Right atrium auricular region (tissue), 2 donors: ENCODE results near the gene BACE2. TPM values are rescaled to one million over a fixed set of nuclear protein-coding genes. Genes with fewer than 3 reads are reported as not detected.
A peak's percentile ranks its signal among the peaks of the same experiment; 100 is the strongest.

Source experiments
- DNase-seq: peaks from one replicate; pipeline ENCODE4 v3.0.0-alpha.2; 2019; ENCODE audit warnings: low spot score
- H3K27ac ChIP-seq, 2 donors: fragments of 200-600 bp; sonication (generic); 1 replicate in 1 of 2; 2 replicates in 1 of 2; pipeline ENCODE4 v1.5.1; 2016 to 2019
- H3K27me3 ChIP-seq, 2 donors: fragments of 200-600 bp; sonication (generic); one replicate each; pipeline versions ENCODE4 v1.5.1 to v1.6.0; 2017 to 2019
- H3K36me3 ChIP-seq: fragments of 200-600 bp; sonication (generic); one replicate; pipeline ENCODE4 v1.5.1; 2016
- H3K4me1 ChIP-seq, 2 donors: fragments of 200-600 bp; sonication (generic); one replicate each; pipeline versions ENCODE4 v1.5.1 to v1.6.0; 2017 to 2019
- H3K4me3 ChIP-seq, 2 donors: fragments of 200-600 bp; sonication (generic); 1 replicate in 1 of 2; 2 replicates in 1 of 2; pipeline ENCODE4 v1.5.1; 2017 to 2019; ENCODE audit warnings: mild to moderate bottlenecking in 1 of 2, moderate library complexity in 1 of 2
- H3K9me3 ChIP-seq, 2 donors: fragments of 200-600 bp; sonication (generic); one replicate each; pipeline ENCODE4 v1.5.1; 2019
- total RNA-seq, 2 donors: library from RNA; depleted of rRNA; stranded (reverse); fragments of >200 nt; gene quantifications; one replicate each; pipeline ENCODE4 v1.1.0, GENCODE V29; 2016
- TF ChIP-seq, protein P1 (sequence below), 2 donors: fragments of 200-600 bp; sonication (generic); IDR thresholded peaks; one replicate each; pipeline ENCODE4 v1.5.1; 2019; ENCODE audit warnings: antibody characterized with exemption in 2 of 2

BACE2 gene
- total RNA-seq, 2 donors from 2014 or later: 23.7 to 50.3 TPM

- TF ChIP-seq, protein P1, sequence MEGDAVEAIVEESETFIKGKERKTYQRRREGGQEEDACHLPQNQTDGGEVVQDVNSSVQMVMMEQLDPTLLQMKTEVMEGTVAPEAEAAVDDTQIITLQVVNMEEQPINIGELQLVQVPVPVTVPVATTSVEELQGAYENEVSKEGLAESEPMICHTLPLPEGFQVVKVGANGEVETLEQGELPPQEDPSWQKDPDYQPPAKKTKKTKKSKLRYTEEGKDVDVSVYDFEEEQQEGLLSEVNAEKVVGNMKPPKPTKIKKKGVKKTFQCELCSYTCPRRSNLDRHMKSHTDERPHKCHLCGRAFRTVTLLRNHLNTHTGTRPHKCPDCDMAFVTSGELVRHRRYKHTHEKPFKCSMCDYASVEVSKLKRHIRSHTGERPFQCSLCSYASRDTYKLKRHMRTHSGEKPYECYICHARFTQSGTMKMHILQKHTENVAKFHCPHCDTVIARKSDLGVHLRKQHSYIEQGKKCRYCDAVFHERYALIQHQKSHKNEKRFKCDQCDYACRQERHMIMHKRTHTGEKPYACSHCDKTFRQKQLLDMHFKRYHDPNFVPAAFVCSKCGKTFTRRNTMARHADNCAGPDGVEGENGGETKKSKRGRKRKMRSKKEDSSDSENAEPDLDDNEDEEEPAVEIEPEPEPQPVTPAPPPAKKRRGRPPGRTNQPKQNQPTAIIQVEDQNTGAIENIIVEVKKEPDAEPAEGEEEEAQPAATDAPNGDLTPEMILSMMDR (IDR thresholded peaks at IDR 0.05): no peak
- H3K36me3 ChIP-seq: no peaks in the 10 kb centered on the region
- no peak for DNase-seq
- H3K27ac ChIP-seq: no peak overlapping the region
- no peaks in the 10 kb centered on the region for H3K9me3 ChIP-seq
- no peak overlapping the region for H3K4me3 ChIP-seq
- peaks cover 0 to 2% of the 10 kb centered on the region in 2 donors for H3K27me3 ChIP-seq
- H3K4me1 ChIP-seq: peaks cover 0 to 11% of the 10 kb centered on the region in 2 donors
Observed at GRCh38 chr21:41315726-41316125, 147.8 kb downstream of the BACE2 start.

DNA sequence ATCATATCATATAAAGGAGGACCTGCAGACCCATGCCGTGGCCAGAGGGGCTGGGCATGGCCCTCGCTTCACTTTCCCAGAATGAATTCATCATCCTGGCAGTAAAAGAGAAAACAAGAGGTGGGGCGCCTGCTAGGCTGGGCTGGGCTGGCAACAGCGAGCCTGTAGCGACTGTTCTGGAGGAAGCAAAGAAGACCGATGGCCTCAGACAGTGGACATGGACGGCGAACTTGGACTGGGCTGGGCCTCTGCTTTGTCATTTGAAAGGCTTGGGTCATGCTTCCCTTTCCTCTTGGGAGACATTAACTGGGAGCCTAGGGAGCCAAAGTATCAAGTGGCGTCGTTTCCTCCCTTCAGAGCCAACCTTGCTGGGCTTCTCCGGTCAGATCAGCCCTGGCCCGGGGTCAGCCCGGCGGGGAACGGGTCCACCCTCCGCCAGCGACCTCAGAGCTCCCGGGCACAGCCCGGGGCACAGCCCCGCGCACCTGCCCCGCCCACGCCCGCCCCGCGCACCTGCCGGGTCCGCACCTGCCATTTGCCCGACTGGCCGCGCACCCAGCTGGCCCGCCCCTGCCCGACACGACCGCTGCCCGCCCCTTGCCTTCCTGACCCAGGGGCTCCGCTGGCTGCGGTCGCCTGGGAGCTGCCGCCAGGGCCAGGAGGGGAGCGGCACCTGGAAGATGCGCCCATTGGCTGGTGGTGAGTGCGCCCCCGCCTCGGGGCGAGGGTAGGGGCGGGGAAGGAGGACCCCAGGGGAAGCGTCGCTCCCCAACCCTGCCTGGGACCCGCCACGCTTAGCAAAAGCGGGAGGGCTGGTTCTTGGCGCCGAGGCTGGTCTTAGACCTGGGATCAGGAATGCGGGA, 148.5 kb downstream of the BACE2 start, which contains the start of gene FAM3B:
Gene FAM3B, plus strand, starts transcription at position 602 of the 863 bp plus-strand sequence. Its CDS starts 79 bp downstream, at position 681.
- H3K27ac ChIP-seq: no peak within 1 kb of the TSS
- no peaks in the 10 kb centered on the region for H3K9me3 ChIP-seq
- no peaks in the 10 kb centered on the region for H3K36me3 ChIP-seq
- H3K27me3 ChIP-seq: peaks cover 0 to 2% of the 10 kb centered on the region in 2 donors
- peaks cover 0 to 11% of the 10 kb centered on the region in 2 donors for H3K4me1 ChIP-seq
- TF ChIP-seq, protein P1 (IDR thresholded peaks at IDR 0.05): no peak
- H3K4me3 ChIP-seq: peak within 1 kb of the TSS; percentile 15 to 45
- DNase-seq: no peak

DNA sequence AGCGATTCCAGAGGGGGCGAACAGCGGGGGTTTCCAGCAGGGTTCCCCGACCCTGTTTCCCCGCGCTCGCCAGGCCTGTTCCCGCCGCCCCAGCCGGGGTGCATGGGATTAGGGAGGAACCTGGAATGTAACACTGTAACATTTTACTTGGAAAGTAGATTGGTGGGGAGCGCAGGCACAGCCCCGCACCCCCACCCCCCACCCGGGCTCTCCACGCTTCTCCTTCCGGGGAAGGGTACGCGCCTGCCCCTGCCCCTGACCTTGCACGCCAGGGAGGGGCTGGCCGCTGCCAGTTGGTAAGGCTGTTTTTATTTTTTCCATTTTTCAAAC, 149.1 kb downstream of the BACE2 start:
- TF ChIP-seq, protein P1 (IDR thresholded peaks at IDR 0.05): no peak
- Histone ChIP-seq H3K36me3 (no peaks in the 10 kb centered on the region), H3K27ac (no peak overlapping the region), H3K9me3 (no peaks in the 10 kb centered on the region), H3K4me3 (peak overlapping the region in 1 of 2 donors; percentile 45), H3K27me3 (peaks cover 0 to 2% of the 10 kb centered on the region in 2 donors), H3K4me1 (peaks cover 0 to 11% of the 10 kb centered on the region in 2 donors)
- DNase-seq: no peak

DNA sequence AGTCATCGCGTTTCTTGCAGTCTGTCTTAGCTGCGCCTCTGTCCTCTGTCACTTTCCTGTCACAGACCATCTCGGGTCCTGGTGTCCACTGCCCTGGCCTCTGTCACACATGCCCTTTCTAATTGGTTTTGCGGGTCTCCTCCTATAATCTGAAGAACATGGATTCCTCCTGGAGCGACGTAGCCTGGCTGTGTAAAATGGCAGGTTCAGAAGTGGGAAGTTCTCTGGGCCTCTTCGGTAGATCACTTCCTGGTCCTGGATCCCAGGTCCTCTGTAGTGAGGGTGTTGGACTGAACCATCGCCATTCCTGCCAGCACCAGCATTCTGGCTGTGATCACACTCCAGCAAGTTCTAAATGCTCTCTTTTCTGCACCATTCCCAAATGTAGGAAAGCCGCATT, 149.5 kb downstream of the BACE2 start:
- Histone ChIP-seq H3K27me3 (peaks cover 0 to 2% of the 10 kb centered on the region in 2 donors), H3K4me3 (no peak overlapping the region), H3K4me1 (peaks cover 0 to 11% of the 10 kb centered on the region in 2 donors), H3K36me3 (no peaks in the 10 kb centered on the region), H3K27ac (no peak overlapping the region), H3K9me3 (no peaks in the 10 kb centered on the region)
- TF ChIP-seq, protein P1 (IDR thresholded peaks at IDR 0.05): no peak
- DNase-seq: no peak

GRCh38 chr21:41318218-41318617, 150.3 kb downstream of the BACE2 start:
- TF ChIP-seq, protein P1 (IDR thresholded peaks at IDR 0.05): no peak
- no peak overlapping the region for H3K27ac ChIP-seq
- peaks cover 0 to 11% of the 10 kb centered on the region in 2 donors for H3K4me1 ChIP-seq
- H3K4me3 ChIP-seq: no peak overlapping the region
- DNase-seq: no peak
- H3K9me3 ChIP-seq: no peaks in the 10 kb centered on the region
- no peaks in the 10 kb centered on the region for H3K36me3 ChIP-seq
- H3K27me3 ChIP-seq: peaks cover 0 to 2% of the 10 kb centered on the region in 2 donors
